GM12865 (cell line): Measurements from ENCODE around the gene KRTAP5-3.

Experiments used
- DNase-seq: peaks from one replicate; pipeline ENCODE4 v3.0.0; 2010; ENCODE audit warnings: low read depth
- H3K4me3 ChIP-seq: 2 replicates; pipeline ENCODE4 v1.5.1; 2011; ENCODE audit warnings: mild to moderate bottlenecking, low read depth, low read length, control low read depth
- CTCF ChIP-seq: IDR thresholded peaks from 2 replicates; pipeline ENCODE4 v1.5.1; 2011; ENCODE audit warnings: low read length, control low read depth, low read depth, inconsistent platforms; ENCODE audit not compliant: insufficient read depth; ENCODE audit errors: missing control alignments

Gene KRTAP5-3

GRCh38 chr11:1558775-1559110, 49.5 kb downstream of the KRTAP5-3 start:
- DNase-seq, result no peak
- H3K4me3 ChIP-seq, result no peak overlapping the region
- TF ChIP-seq CTCF, result no peak

- H3K4me3 ChIP-seq, result no peak overlapping the region
- DNase-seq, result no peak
Observed at GRCh38 chr11:1557904-1558774, 50.1 kb downstream of the KRTAP5-3 start.

More at GRCh38 chr11:1557904-1558774, 50.1 kb downstream of the KRTAP5-3 start:
- no peak for TF ChIP-seq CTCF
